Calu3 (cell line): ENCODE measurements around the gene DDX17. TPM values are rescaled to one million over a fixed set of nuclear protein-coding genes. Genes with fewer than 3 reads are reported as not detected.

Experiments
- BruUV-seq: library from RNA; stranded (reverse); fragments of 400-500 nt; replicated peaks from 2 replicates; lab custom pipeline; 2021; lab: Mats Ljungman, UMichigan
- CTCF ChIA-PET: fragments of 300-600 bp; sonication (Branson Sonifier 250); formaldehyde crosslinking; loops from one replicate; lab custom pipeline; 2022; ENCODE audit warnings: antibody characterized with exemption; lab: Charles Lee
- DNase-seq: peaks from one replicate; pipeline ENCODE4 v3.0.0; 2022
- H3K27ac Mint-ChIP-seq: one replicate; pipeline ENCODE4 v1.8.0; 2022; ENCODE audit warnings: mixed read lengths; ENCODE audit not compliant: unreplicated experiment
- H3K27me3 Mint-ChIP-seq: one replicate; pipeline ENCODE4 v1.8.0; 2022; ENCODE audit warnings: mixed read lengths; ENCODE audit not compliant: unreplicated experiment
- H3K36me3 Mint-ChIP-seq: one replicate; pipeline ENCODE4 v1.8.0; 2022; ENCODE audit warnings: mild to moderate bottlenecking, moderate library complexity, mixed read lengths; ENCODE audit not compliant: insufficient read depth, unreplicated experiment
- H3K4me1 Mint-ChIP-seq: one replicate; pipeline ENCODE4 v1.8.0; 2022; ENCODE audit warnings: mild to moderate bottlenecking, low read depth, mixed read lengths; ENCODE audit not compliant: unreplicated experiment
- H3K4me3 Mint-ChIP-seq: one replicate; pipeline ENCODE4 v1.8.0; 2022; ENCODE audit warnings: mild to moderate bottlenecking, low read depth, moderate library complexity, mixed read lengths; ENCODE audit not compliant: unreplicated experiment
- H3K9me3 Mint-ChIP-seq: one replicate; pipeline ENCODE4 v1.8.0; 2022; ENCODE audit warnings: low read depth, mixed read lengths; ENCODE audit not compliant: unreplicated experiment
- intact Hi-C: fragments of 100-400 bp; cut with micrococcal nuclease; formaldehyde crosslinking; loops from one replicate; pipeline ENCODE4 v1.10.0; 2022; ENCODE audit not compliant: unreplicated experiment
- total RNA-seq: library from RNA; stranded (reverse); gene quantifications from 2 replicates; pipeline ENCODE4 v1.2.3, GENCODE V29; 2022
- TF ChIP-seq, protein P1 (sequence below): fragments of 200-600 bp; IDR thresholded peaks from one replicate; pipeline ENCODE4 v1.8.0; 2022; ENCODE audit warnings: antibody characterized with exemption; ENCODE audit not compliant: unreplicated experiment

The DDX17 gene
- total RNA-seq, 1 experiment from 2014 or later = 342 TPM

DNA sequence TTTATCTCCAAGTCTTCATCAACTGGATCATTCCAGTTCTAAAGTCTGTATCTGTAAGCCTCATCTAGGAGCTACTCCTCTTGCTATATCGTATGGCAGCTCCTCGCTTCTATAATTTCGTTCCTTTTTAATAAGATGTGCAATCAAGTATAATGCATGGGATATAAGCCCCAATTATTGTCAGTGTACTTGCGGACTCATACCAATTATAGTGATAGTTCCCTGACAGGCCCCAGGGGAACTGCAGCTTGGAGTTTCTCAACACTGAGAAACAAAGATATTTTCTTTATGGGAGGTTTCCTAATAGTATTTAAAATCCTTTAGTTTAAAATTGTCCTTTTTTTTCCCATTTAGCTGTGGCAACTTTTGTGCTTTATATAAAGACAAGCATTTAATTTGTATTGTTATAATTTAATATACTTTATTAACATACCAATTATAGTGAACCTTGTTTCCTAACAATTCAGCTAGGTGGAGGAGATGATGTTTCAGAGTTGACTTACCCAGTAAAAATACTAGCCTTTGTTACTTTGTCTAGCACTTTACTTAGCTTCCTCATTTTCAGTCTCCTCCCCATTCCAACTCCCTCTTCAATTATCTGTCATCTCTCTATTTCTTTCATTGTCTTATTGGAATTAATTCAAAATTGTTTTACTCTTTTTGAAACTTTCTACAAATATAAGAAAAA, 25.3 kb upstream of the DDX17 start:
- BruUV-seq = no TSS peak
- H3K4me1 Mint-ChIP-seq = no peaks in the 10 kb centered on the region
- H3K9me3 Mint-ChIP-seq = no peaks in the 10 kb centered on the region
- H3K36me3 Mint-ChIP-seq = no peaks in the 10 kb centered on the region
- no peak overlapping the region for H3K27ac Mint-ChIP-seq
- no peak for DNase-seq
- TF ChIP-seq, protein P1, sequence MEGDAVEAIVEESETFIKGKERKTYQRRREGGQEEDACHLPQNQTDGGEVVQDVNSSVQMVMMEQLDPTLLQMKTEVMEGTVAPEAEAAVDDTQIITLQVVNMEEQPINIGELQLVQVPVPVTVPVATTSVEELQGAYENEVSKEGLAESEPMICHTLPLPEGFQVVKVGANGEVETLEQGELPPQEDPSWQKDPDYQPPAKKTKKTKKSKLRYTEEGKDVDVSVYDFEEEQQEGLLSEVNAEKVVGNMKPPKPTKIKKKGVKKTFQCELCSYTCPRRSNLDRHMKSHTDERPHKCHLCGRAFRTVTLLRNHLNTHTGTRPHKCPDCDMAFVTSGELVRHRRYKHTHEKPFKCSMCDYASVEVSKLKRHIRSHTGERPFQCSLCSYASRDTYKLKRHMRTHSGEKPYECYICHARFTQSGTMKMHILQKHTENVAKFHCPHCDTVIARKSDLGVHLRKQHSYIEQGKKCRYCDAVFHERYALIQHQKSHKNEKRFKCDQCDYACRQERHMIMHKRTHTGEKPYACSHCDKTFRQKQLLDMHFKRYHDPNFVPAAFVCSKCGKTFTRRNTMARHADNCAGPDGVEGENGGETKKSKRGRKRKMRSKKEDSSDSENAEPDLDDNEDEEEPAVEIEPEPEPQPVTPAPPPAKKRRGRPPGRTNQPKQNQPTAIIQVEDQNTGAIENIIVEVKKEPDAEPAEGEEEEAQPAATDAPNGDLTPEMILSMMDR = no peak
- H3K27me3 Mint-ChIP-seq = no peaks in the 10 kb centered on the region
- H3K4me3 Mint-ChIP-seq = no peak overlapping the region
- intact Hi-C loops = no loop called here
- CTCF ChIA-PET = no interaction called here

DNA sequence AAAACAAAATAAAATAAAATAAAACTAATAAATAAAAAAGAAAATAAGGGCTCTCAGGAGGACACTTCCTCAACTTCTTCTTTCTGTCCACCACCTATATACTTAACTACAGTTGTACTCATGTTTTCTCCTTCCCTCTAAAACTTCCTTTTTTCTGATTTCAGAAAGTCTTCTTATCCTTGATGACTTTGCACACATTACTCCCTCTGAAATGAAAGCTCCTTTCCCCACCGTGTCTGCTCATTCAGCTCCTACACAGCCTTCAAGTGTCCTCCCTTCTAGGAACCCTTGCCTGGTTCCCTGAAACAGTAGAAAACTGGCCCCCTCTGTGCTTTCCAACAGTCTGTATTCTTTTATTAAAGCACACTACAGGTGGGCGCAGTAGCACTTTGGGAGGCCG, 18.3 kb upstream of the DDX17 start:
- Mint-ChIP-seq H3K4me1 (no peaks in the 10 kb centered on the region), H3K27me3 (peaks cover 13% of the 10 kb centered on the region), H3K9me3 (no peaks in the 10 kb centered on the region), H3K27ac (no peak overlapping the region), H3K36me3 (no peaks in the 10 kb centered on the region), H3K4me3 (no peak overlapping the region)
- CTCF ChIA-PET = no interaction called here
- TF ChIP-seq, protein P1 = no peak
- intact Hi-C loops = no loop called here
- no peak for DNase-seq
- BruUV-seq = no TSS peak

DNA sequence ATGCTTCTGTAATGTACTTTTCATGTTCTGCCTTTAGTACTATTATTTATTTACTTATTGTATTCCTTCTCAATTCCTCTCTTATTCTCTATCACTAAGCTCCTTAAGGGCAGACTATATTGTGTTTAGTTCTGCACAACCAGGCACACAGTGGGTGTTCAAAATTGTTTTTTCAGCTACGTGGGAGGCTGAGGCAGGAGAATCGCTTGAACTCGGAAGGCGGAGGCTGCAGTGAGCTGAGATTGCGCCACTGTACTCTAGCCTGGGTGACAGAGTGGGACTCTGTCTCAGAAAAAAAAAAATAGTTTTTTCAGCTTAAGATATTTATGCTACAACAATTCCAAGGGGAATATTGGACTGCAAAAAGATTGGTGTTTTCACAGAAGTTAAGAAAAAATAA, 17.4 kb upstream of the DDX17 start:
- no TSS peak for BruUV-seq
- Mint-ChIP-seq H3K27me3 (peaks cover 13% of the 10 kb centered on the region), H3K4me1 (no peaks in the 10 kb centered on the region), H3K36me3 (no peaks in the 10 kb centered on the region), H3K4me3 (no peak overlapping the region), H3K27ac (no peak overlapping the region), H3K9me3 (no peaks in the 10 kb centered on the region)
- intact Hi-C loops = no loop called here
- TF ChIP-seq, protein P1 = no peak
- CTCF ChIA-PET = interaction anchor here (0.5 to 0.7 kb wide), 3 partner anchors 9 to 72 kb away, joined by 3 read pairs; no protein-coding TSS in a partner anchor
- no peak for DNase-seq

DNA sequence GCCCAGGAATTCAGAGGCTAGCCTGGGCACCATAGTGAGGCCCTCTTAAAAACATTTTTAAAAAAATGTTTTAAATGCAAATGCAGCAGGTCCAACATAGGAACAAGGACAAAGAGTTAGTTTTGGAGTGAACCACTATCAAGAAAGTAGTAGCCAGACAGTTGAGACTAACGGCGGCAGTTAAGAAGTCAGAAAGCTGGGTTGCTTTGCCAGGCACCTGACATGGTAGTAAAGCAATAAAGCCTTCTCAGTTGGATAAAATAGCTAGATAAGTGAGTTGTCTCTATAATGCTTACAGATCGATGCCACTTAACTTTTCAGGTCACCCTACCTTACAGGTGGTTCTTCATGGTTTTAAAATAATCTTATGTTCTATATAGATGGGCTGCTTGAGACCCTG, 16.9 kb upstream of the DDX17 start:
- CTCF ChIA-PET = no interaction called here
- Mint-ChIP-seq H3K4me1 (no peaks in the 10 kb centered on the region), H3K9me3 (no peaks in the 10 kb centered on the region), H3K27ac (no peak overlapping the region), H3K4me3 (no peak overlapping the region), H3K27me3 (peaks cover 13% of the 10 kb centered on the region), H3K36me3 (no peaks in the 10 kb centered on the region)
- DNase-seq = no peak
- intact Hi-C loops = no loop called here
- BruUV-seq = no TSS peak
- TF ChIP-seq, protein P1 = no peak
